Measurements from ENCODE around the gene TMEM91. TPM values are rescaled to one million over a fixed set of nuclear protein-coding genes. Genes with fewer than 3 reads are reported as not detected.
A peak's percentile ranks its signal among the peaks of the same experiment; 100 is the strongest.

TMEM91 gene
- total RNA-seq, 2 donors from 2014 or later: 5.7 to 16.5 TPM

DNA sequence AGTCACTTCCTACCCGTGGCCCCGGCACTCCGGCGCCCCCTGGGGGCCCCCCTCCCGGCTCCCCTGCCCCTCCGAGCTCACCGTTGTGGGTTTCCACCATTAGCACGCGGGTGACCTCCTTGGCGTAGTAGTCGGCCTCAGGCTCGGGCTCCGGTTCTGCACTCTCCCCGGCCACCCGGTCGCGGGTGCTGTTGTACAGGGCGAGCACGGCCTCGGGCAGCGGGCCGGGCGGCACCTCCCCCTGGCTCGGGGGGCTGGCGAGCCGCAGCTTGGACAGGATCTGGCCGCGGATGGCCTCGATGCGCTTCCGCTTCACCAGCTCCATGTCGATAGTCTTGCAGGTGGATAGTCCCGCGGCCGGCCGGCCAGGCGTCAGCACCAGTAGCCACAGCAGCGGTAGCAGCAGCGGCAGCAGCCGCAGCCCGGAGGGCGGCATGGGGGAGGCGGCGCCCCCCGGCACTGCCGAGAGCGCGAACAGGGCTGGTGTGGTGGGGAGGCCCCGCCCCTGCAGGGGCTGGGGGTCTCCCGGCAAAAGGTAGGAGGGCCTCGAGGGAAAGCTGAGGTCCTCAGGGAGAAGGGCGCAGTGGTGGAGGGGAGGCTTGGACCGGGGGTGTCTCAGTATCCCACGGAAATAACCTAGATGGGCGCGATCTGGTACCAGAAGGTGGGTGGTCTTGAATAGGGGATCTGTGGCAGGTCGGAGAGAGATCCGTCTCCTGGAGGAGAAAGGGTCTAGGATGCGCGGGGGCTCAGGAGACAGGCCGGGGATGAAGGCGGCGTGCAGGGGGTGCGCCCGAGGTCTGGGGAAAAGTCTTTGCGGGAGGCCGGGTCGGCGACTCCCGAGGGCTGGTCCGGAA lies 23.5 kb upstream of the TMEM91 start:
- peak; percentile 89 for DNase-seq
- H3K9ac ChIP-seq (ENCODE audit: extremely low read depth, low read length, poor library complexity, severe bottlenecking): peak overlapping the region; percentile 55
- Mint-ChIP-seq H3K4me1 (peaks cover 14% of the 10 kb centered on the region), H3K36me3 (ENCODE audit: low read depth) (peaks cover 15% of the 10 kb centered on the region), H3K27me3 (ENCODE audit: insufficient read depth) (peaks cover 13% of the 10 kb centered on the region), H3K9me3 (no peaks in the 10 kb centered on the region), H3K4me3 (peak overlapping the region; percentile 79), H3K27ac (peak overlapping the region; percentile 83)
- H3K4me3 ChIP-seq (ENCODE audit: low read length): peak overlapping the region; percentile 92
- 0% methylated on average over 29 to 71 of the region's 71 CpGs for WGBS, 2 experiments (ENCODE audit: insufficient coverage in 1 of 2, insufficient read length in 1 of 2)
- H3K4me1 ChIP-seq (ENCODE audit: control insufficient read depth, insufficient read depth, low read length): no peaks in the 10 kb centered on the region
- H3K27me3 ChIP-seq (ENCODE audit: control insufficient read depth, insufficient read depth, low read length, poor library complexity, severe bottlenecking): no peaks in the 10 kb centered on the region
- peaks cover 15% of the 10 kb centered on the region for H3K36me3 ChIP-seq (ENCODE audit: control insufficient read depth, insufficient read depth, low read length)
- H3K9me3 ChIP-seq (ENCODE audit: control insufficient read depth, low read length): no peaks in the 10 kb centered on the region
- TF ChIP-seq, protein P1, sequence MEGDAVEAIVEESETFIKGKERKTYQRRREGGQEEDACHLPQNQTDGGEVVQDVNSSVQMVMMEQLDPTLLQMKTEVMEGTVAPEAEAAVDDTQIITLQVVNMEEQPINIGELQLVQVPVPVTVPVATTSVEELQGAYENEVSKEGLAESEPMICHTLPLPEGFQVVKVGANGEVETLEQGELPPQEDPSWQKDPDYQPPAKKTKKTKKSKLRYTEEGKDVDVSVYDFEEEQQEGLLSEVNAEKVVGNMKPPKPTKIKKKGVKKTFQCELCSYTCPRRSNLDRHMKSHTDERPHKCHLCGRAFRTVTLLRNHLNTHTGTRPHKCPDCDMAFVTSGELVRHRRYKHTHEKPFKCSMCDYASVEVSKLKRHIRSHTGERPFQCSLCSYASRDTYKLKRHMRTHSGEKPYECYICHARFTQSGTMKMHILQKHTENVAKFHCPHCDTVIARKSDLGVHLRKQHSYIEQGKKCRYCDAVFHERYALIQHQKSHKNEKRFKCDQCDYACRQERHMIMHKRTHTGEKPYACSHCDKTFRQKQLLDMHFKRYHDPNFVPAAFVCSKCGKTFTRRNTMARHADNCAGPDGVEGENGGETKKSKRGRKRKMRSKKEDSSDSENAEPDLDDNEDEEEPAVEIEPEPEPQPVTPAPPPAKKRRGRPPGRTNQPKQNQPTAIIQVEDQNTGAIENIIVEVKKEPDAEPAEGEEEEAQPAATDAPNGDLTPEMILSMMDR (conservative IDR thresholded peaks at IDR 0.05): peak; percentile 73
- H3K27ac ChIP-seq (ENCODE audit: low read depth, low read length): no peak overlapping the region

DNA sequence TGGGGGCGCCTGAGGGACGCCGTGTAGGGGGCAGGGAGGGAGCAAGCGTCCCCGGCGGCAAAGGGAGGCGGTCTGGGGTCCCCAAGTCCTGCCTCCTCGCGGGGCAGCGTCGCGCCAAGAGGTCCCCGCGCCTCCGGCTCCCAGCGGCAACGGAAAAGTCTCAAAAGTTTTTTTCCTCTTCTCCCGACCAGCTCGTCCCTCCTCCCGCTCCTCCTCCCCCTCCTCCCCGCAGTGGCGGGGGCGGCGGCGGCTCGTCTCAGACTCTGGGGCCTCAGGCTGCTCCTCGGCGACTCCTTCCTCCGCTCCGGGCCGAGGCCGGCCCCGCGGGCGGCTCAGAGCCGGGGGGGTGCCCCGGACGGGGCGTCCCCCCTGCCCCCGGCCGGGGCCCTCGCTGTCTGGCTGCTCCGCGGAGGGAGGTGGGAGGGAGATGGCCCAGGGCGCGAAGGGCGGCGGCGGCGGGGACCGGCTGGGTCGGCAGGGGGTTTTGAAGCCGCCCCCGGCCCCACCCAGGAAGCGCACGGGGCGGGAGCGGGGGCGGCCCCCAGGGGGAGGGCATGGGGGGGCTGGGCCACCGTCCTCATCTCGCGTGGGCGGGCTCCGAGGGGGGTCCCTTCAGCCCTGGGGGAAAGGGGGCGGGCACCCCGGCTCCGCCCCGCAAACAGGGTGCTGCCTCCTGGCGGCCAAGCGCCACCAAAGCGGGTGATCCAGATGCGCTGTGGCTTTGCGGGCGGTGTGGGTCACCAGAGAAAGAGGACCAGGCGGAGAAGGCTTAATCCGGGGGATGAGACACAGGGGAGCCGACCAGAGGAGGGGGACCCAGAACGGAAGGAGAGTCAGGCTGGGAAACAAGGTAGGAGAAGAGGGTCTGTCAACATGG lies 22.6 kb upstream of the TMEM91 start, which contains the start of gene TGFB1:
Gene TGFB1 (minus strand): TSS at position 457 of the 877 bp plus-strand sequence. CDS start 878 bp downstream, outside the sequence.
- Histone ChIP-seq H3K4me3 (ENCODE audit: low read length) (peak within 1 kb of the TSS; percentile 92), H3K9me3 (ENCODE audit: control insufficient read depth, low read length) (no peaks in the 10 kb centered on the region), H3K9ac (ENCODE audit: extremely low read depth, low read length, poor library complexity, severe bottlenecking) (peak within 1 kb of the TSS; percentile 55), H3K27ac (ENCODE audit: low read depth, low read length) (no peak within 1 kb of the TSS), H3K4me1 (ENCODE audit: control insufficient read depth, insufficient read depth, low read length) (no peaks in the 10 kb centered on the region), H3K36me3 (ENCODE audit: control insufficient read depth, insufficient read depth, low read length) (peaks cover 10% of the 10 kb centered on the region), H3K27me3 (ENCODE audit: control insufficient read depth, insufficient read depth, low read length, poor library complexity, severe bottlenecking) (no peaks in the 10 kb centered on the region)
- Mint-ChIP-seq H3K27ac (peak within 1 kb of the TSS; percentile 83), H3K27me3 (ENCODE audit: insufficient read depth) (peaks cover 13% of the 10 kb centered on the region), H3K36me3 (ENCODE audit: low read depth) (peaks cover 9% of the 10 kb centered on the region), H3K4me3 (peak within 1 kb of the TSS; percentile 79), H3K9me3 (no peaks in the 10 kb centered on the region), H3K4me1 (peaks cover 14% of the 10 kb centered on the region)
- DNase-seq: peak; percentile 93
- WGBS, 2 experiments (ENCODE audit: insufficient coverage in 1 of 2, insufficient read length in 1 of 2): 2 to 10% methylated on average over 10 to 78 of the region's 78 CpGs
- TF ChIP-seq, protein P1 (conservative IDR thresholded peaks at IDR 0.05): peak; percentile 97

DNA sequence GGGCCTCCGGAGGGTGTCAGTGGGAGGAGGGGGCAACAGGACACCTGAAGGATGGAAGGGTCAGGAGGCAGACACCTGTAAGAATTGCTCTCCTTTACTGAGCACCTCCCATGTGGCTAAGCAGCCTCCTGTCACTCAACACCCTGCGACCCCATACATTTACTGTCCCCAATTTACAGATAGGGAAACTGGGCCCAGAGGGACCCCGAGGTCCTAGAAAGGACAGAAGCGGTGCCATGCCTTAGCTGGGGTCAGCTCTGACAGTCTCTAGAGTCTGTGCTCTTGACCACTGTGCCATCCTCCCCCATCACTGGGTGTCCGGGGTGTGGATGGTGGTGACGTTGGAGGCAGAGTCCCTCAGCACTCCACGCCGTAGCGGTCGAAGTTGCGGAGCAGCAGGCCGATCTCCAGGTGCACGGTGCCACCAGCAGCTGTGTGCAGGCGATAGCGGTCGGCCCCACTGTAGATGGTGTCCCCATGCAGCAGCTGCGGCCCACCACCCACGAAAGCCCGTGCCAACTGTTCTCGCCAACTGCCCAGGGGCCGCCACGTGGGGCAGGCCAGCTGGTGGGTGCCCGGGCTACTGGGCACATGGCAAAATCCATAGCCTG lies 21.9 kb upstream of the TMEM91 start:
- 90 to 95% methylated on average over 18 to 23 of the region's 23 CpGs for WGBS, 2 experiments (ENCODE audit: insufficient coverage in 1 of 2, insufficient read length in 1 of 2)
- Histone ChIP-seq H3K27ac (ENCODE audit: low read depth, low read length) (no peak overlapping the region), H3K9ac (ENCODE audit: extremely low read depth, low read length, poor library complexity, severe bottlenecking) (no peak overlapping the region), H3K36me3 (ENCODE audit: control insufficient read depth, insufficient read depth, low read length) (peaks cover 5% of the 10 kb centered on the region), H3K27me3 (ENCODE audit: control insufficient read depth, insufficient read depth, low read length, poor library complexity, severe bottlenecking) (no peaks in the 10 kb centered on the region), H3K4me1 (ENCODE audit: control insufficient read depth, insufficient read depth, low read length) (no peaks in the 10 kb centered on the region), H3K9me3 (ENCODE audit: control insufficient read depth, low read length) (no peaks in the 10 kb centered on the region), H3K4me3 (ENCODE audit: low read length) (peak overlapping the region; percentile 92)
- Mint-ChIP-seq H3K9me3 (no peaks in the 10 kb centered on the region), H3K27ac (no peak overlapping the region), H3K4me1 (peaks cover 14% of the 10 kb centered on the region), H3K36me3 (ENCODE audit: low read depth) (peaks cover 4% of the 10 kb centered on the region), H3K27me3 (ENCODE audit: insufficient read depth) (peaks cover 13% of the 10 kb centered on the region), H3K4me3 (peak overlapping the region; percentile 79)
- no peak for DNase-seq
- TF ChIP-seq, protein P1 (conservative IDR thresholded peaks at IDR 0.05): no peak

Measured in endodermal cell (in vitro differentiated cells).